ENCODE results near the gene GATAD2B.

- no peak for TF ChIP-seq EZH2 (IDR thresholded peaks at IDR 0.05)
- no peak for TF ChIP-seq POLR2AphosphoS5 (IDR thresholded peaks at IDR 0.05; ENCODE audit: borderline replicate concordance, low read depth, low read length)
Observed at GRCh38 chr1:153958961-153959260, 36.1 kb upstream of the GATAD2B start.
